HepG2 (cell line): ENCODE data around the gene TRIM74.
"Not testable (repeated sequence)": the region's sequence is repeated elsewhere in the genome, so short reads cannot be mapped to it uniquely, and the experiment has no call there.

Experiments used
- CTCF ChIP-seq: sonication (generic); formaldehyde crosslinking; IDR thresholded peaks from 2 replicates; pipeline ENCODE4 v1.5.0; 2020; ENCODE audit warnings: mild to moderate bottlenecking, missing genetic modification reagents, moderate library complexity
- ETV5 ChIP-seq: IDR thresholded peaks from 2 replicates; pipeline ENCODE4 v1.6.1; 2018; ENCODE audit warnings: missing biosample characterization, missing genetic modification reagents, inconsistent platforms, borderline replicate concordance
- NFKB2 ChIP-seq: sonication (generic); formaldehyde crosslinking; IDR thresholded peaks from 2 replicates; pipeline ENCODE4 v1.4.0; 2020; ENCODE audit warnings: missing genetic modification reagents, borderline replicate concordance
- POLR2A ChIP-seq, 2 experiments: IDR thresholded peaks; 2 replicates each; pipeline ENCODE4 v1.6.1; 2011; ENCODE audit warnings: low read depth in 2 of 2, low read length in 2 of 2, mild to moderate bottlenecking in 1 of 2, moderate library complexity in 1 of 2; ENCODE audit not compliant: insufficient read depth in 1 of 2
- RERE ChIP-seq: IDR thresholded peaks from 2 replicates; pipeline ENCODE4 v1.6.1; 2016; ENCODE audit warnings: low read depth, missing genetic modification reagents, missing compliant biosample characterization
- ZNF605 ChIP-seq: sonication (generic); formaldehyde crosslinking; IDR thresholded peaks from 2 replicates; pipeline ENCODE4 v1.8.0; 2022; ENCODE audit warnings: mild to moderate bottlenecking, missing genetic modification reagents

- TF ChIP-seq POLR2A (IDR thresholded peaks at IDR 0.05; ENCODE audit: insufficient read depth in 1 of 2, low read depth in 2 of 2, low read length in 2 of 2); CTCF (CRISPR knock-in tag); ZNF605 (CRISPR knock-in tag); NFKB2 (CRISPR knock-in tag); RERE: not testable (repeated sequence)
- TF ChIP-seq ETV5 (CRISPR knock-in tag), result peak; percentile 49; the same call in 1 of the 2 replicates
Measured at GRCh38 chr7:72990146-72990913, 21.1 kb upstream of the TRIM74 start.
